GM18951 (cell line): ENCODE data around the gene RELA.
A peak's percentile ranks its signal among the peaks of the same experiment; 100 is the strongest.

Source experiments
- POLR2A ChIP-seq: IDR thresholded peaks from 4 replicates; pipeline ENCODE4 v1.6.1; 2011; ENCODE audit warnings: mild to moderate bottlenecking; ENCODE audit not compliant: insufficient read length, insufficient read depth; ENCODE audit errors: extremely low read depth
- in situ Hi-C: fragments of 300-500 bp; cut with MboI; formaldehyde crosslinking; loops from one replicate; pipeline ENCODE4 v1.12.0; 2022; ENCODE audit warnings: low sequenced_read_pairs, mixed read lengths, inconsistent platforms; ENCODE audit not compliant: unreplicated experiment

RELA gene

GRCh38 chr11:65662799-65663638 is at the start of gene RELA:
TSS of gene RELA (minus strand) at chr11:65662916. CDS start at chr11:65662832, 84 bp downstream.
- in situ Hi-C loops, result no loop called here
- TF ChIP-seq POLR2A, result peak; percentile 72

GRCh38 chr11:65711785-65712632 is 49.3 kb upstream of the RELA start, which contains the start of gene KAT5:
TSS of gene KAT5 (plus strand) at chr11:65712252. CDS start at chr11:65712268, 16 bp downstream.
- in situ Hi-C loops, result loop anchor here (25.0 kb wide), 1 partner anchor 275 kb away; no protein-coding TSS in a partner anchor
- peak; percentile 75 for TF ChIP-seq POLR2A

- no peak for TF ChIP-seq POLR2A
- in situ Hi-C loops, result loop anchor here (25.0 kb wide), 1 partner anchor 277 kb away; no protein-coding TSS in a partner anchor
These were observed 47.7 kb upstream of the RELA start for GRCh38 chr11:65710421-65710820.

- in situ Hi-C loops, result loop anchor here (25.0 kb wide), 1 partner anchor 278 kb away; no protein-coding TSS in a partner anchor
- no peak for TF ChIP-seq POLR2A
These were observed 46.9 kb upstream of the RELA start for GRCh38 chr11:65709661-65710060.

GRCh38 chr11:65708451-65708850 is 45.7 kb upstream of the RELA start:
- in situ Hi-C loops, result loop anchor here (25.0 kb wide), 1 partner anchor 279 kb away; no protein-coding TSS in a partner anchor
- TF ChIP-seq POLR2A, result no peak

- in situ Hi-C loops, result loop anchor here (25.0 kb wide), 1 partner anchor 280 kb away; no protein-coding TSS in a partner anchor
These were observed 44.3 kb upstream of the RELA start for GRCh38 chr11:65707002-65707401.

- in situ Hi-C loops, result loop anchor here (25.0 kb wide), 1 partner anchor 281 kb away; no protein-coding TSS in a partner anchor
These were observed 43.6 kb upstream of the RELA start for GRCh38 chr11:65706303-65706763.

- in situ Hi-C loops, result loop anchor here (25.0 kb wide), 1 partner anchor 283 kb away; no protein-coding TSS in a partner anchor
- no peak for TF ChIP-seq POLR2A
These were observed 41.1 kb upstream of the RELA start for GRCh38 chr11:65703846-65704245.

- in situ Hi-C loops, result loop anchor here (25.0 kb wide), 1 partner anchor 286 kb away; no protein-coding TSS in a partner anchor
- TF ChIP-seq POLR2A, result no peak
These were observed 39.0 kb upstream of the RELA start for GRCh38 chr11:65701686-65702085.

GRCh38 chr11:65700399-65700798 is 37.7 kb upstream of the RELA start:
- in situ Hi-C loops, result loop anchor here (25.0 kb wide), 1 partner anchor 287 kb away; no protein-coding TSS in a partner anchor
- no peak for TF ChIP-seq POLR2A

GRCh38 chr11:65699306-65699705 is 36.6 kb upstream of the RELA start:
- in situ Hi-C loops, result no loop called here

GRCh38 chr11:65698205-65698604 is 35.5 kb upstream of the RELA start:
- TF ChIP-seq POLR2A, result no peak
- in situ Hi-C loops, result no loop called here

More at GRCh38 chr11:65699306-65699705, 36.6 kb upstream of the RELA start:
- TF ChIP-seq POLR2A, result no peak
